HepG2 (cell line): ENCODE measurements around the gene TOM1L2. TPM values are rescaled to one million over a fixed set of nuclear protein-coding genes. Genes with fewer than 3 reads are reported as not detected.

Experiments
- GPN1 ChIP-seq: sonication (generic); formaldehyde crosslinking; IDR thresholded peaks from 2 replicates; pipeline ENCODE4 v1.5.1; 2020; ENCODE audit warnings: missing genetic modification reagents, borderline replicate concordance
- KMT2B ChIP-seq: IDR thresholded peaks from 2 replicates; pipeline ENCODE4 v1.6.1; 2016; ENCODE audit warnings: missing genetic modification reagents, missing compliant biosample characterization
- SSRP1 ChIP-seq: IDR thresholded peaks from 2 replicates; pipeline ENCODE4 v1.6.1; 2016; ENCODE audit warnings: control low read depth
- ZFP36L2 ChIP-seq: sonication (generic); formaldehyde crosslinking; IDR thresholded peaks from 2 replicates; pipeline ENCODE4 v1.4.0; 2020; ENCODE audit warnings: missing genetic modification reagents
- ZFY ChIP-seq: sonication (generic); formaldehyde crosslinking; IDR thresholded peaks from 2 replicates; pipeline ENCODE4 v1.4.0; 2020; ENCODE audit warnings: missing genetic modification reagents
- ZNF205 ChIP-seq: IDR thresholded peaks from 2 replicates; pipeline ENCODE4 v1.6.1; 2018; ENCODE audit warnings: missing biosample characterization, missing genetic modification reagents
- ZNF333 ChIP-seq: sonication (generic); formaldehyde crosslinking; IDR thresholded peaks from 2 replicates; pipeline ENCODE4 v1.4.0; 2020; ENCODE audit warnings: mild to moderate bottlenecking, missing genetic modification reagents, borderline replicate concordance
- ZNF510 ChIP-seq: sonication (generic); formaldehyde crosslinking; IDR thresholded peaks from 2 replicates; pipeline ENCODE4 v1.4.0; 2020; ENCODE audit warnings: low read depth, mild to moderate bottlenecking, missing genetic modification reagents
- ZNF562 ChIP-seq: sonication (generic); formaldehyde crosslinking; IDR thresholded peaks from 2 replicates; pipeline ENCODE4 v1.8.0; 2022; ENCODE audit warnings: missing genetic modification reagents, borderline replicate concordance
- ZNF569 ChIP-seq: sonication (generic); formaldehyde crosslinking; IDR thresholded peaks from 2 replicates; pipeline ENCODE4 v1.5.0; 2020; ENCODE audit warnings: mild to moderate bottlenecking, missing genetic modification reagents, moderate library complexity, borderline replicate concordance
- ZNF672 ChIP-seq: sonication (generic); formaldehyde crosslinking; IDR thresholded peaks from 2 replicates; pipeline ENCODE4 v1.8.1; 2022; ENCODE audit warnings: missing genetic modification reagents
- ZNF788 ChIP-seq: sonication (generic); formaldehyde crosslinking; IDR thresholded peaks from 2 replicates; pipeline ENCODE4 v1.5.0; 2020; ENCODE audit warnings: mild to moderate bottlenecking, missing genetic modification reagents, borderline replicate concordance
- polyA plus RNA-seq, 8 experiments: library from polyadenylated mRNA; depleted of rRNA in 3 of 8; stranded (reverse) in 7 of 8; unstranded in 1 of 8; fragments of >200 nt; fragmentation: Illumina TruSeq in 4 of 8; extraction: Trizol in 4 of 8; gene quantifications; 2 replicates each; pipeline versions ENCODE4 v1.2.1 to v1.2.3, GENCODE V29; 2011 to 2016; ENCODE audit warnings: low read depth in 4 of 8, missing spikeins in 1 of 8, mixed read lengths in 1 of 8; ENCODE audit not compliant: insufficient read depth in 1 of 8
- total RNA-seq, 5 experiments: library from RNA; depleted of rRNA; stranded (reverse); fragments of >200 nt; fragmentation: Illumina TruSeq; extraction: Trizol; gene quantifications; 2 replicates each; pipeline ENCODE4 v1.2.3, GENCODE V29; 2016; ENCODE audit warnings: low read depth in 1 of 5
- TF ChIP-seq, protein P1 (sequence below): sonication (generic); formaldehyde crosslinking; IDR thresholded peaks from 2 replicates; pipeline ENCODE4 v1.4.0; 2020; ENCODE audit warnings: missing genetic modification reagents, borderline replicate concordance
- TF ChIP-seq, protein P2 (sequence below): sonication (generic); formaldehyde crosslinking; IDR thresholded peaks from 2 replicates; pipeline ENCODE4 v1.5.0; 2020; ENCODE audit warnings: mild to moderate bottlenecking, missing genetic modification reagents, moderate library complexity
- TF ChIP-seq, protein P3 (sequence below): IDR thresholded peaks from 2 replicates; pipeline ENCODE4 v1.6.1; 2016; ENCODE audit warnings: missing genetic modification reagents, missing compliant biosample characterization
- TF ChIP-seq, protein P4 (sequence below), 2 experiments: sonication (generic) in 1 of 2; formaldehyde crosslinking in 1 of 2; IDR thresholded peaks; 2 replicates each; pipeline versions ENCODE4 v1.4.0 to v1.6.1; 2018 to 2020; ENCODE audit warnings: missing genetic modification reagents in 2 of 2, borderline replicate concordance in 1 of 2, low read depth in 1 of 2, mild to moderate bottlenecking in 1 of 2, missing biosample characterization in 1 of 2
- TF ChIP-seq, protein P5 (sequence below): sonication (generic); formaldehyde crosslinking; IDR thresholded peaks from 2 replicates; pipeline ENCODE4 v1.5.0; 2020; ENCODE audit warnings: missing genetic modification reagents
- TF ChIP-seq, protein P6 (sequence below): sonication (generic); formaldehyde crosslinking; IDR thresholded peaks from 2 replicates; pipeline ENCODE4 v1.4.0; 2020; ENCODE audit warnings: missing genetic modification reagents

TOM1L2 gene
- total and polyA plus RNA-seq, 2 of the 13 experiments (the other 11 are each of a cell fraction or from before 2014, with no cell fraction given), result 4.7 to 7.4 TPM

DNA sequence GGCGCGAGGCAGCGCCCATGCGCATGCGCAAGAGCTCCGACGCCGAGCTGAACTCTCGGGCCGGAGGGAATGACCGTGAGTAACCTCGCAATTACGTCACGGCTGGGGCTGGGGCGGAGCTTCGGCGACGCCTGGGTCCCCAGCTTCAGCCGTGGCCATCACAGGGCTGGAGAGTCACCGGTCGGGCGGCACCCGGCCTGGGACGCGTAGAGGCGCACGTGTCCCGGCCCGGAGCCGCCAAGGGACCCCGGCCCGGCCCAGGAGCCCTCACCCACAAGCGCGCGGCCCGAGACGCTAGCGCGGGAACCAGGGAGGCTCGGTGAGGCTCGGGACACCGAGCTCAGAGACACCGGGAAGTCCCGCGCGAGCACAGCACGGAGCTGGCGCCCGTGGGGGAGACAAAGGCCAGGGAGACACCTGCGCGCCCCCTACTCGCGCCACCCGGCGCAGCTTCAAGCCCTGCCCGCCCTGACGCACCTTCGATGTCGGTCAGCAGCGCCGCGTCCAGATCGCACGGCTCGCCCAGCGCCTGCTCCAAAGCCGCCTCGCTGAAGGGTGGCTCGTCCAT lies 135.9 kb downstream of the TOM1L2 start (continued):
- TF ChIP-seq, protein P1, sequence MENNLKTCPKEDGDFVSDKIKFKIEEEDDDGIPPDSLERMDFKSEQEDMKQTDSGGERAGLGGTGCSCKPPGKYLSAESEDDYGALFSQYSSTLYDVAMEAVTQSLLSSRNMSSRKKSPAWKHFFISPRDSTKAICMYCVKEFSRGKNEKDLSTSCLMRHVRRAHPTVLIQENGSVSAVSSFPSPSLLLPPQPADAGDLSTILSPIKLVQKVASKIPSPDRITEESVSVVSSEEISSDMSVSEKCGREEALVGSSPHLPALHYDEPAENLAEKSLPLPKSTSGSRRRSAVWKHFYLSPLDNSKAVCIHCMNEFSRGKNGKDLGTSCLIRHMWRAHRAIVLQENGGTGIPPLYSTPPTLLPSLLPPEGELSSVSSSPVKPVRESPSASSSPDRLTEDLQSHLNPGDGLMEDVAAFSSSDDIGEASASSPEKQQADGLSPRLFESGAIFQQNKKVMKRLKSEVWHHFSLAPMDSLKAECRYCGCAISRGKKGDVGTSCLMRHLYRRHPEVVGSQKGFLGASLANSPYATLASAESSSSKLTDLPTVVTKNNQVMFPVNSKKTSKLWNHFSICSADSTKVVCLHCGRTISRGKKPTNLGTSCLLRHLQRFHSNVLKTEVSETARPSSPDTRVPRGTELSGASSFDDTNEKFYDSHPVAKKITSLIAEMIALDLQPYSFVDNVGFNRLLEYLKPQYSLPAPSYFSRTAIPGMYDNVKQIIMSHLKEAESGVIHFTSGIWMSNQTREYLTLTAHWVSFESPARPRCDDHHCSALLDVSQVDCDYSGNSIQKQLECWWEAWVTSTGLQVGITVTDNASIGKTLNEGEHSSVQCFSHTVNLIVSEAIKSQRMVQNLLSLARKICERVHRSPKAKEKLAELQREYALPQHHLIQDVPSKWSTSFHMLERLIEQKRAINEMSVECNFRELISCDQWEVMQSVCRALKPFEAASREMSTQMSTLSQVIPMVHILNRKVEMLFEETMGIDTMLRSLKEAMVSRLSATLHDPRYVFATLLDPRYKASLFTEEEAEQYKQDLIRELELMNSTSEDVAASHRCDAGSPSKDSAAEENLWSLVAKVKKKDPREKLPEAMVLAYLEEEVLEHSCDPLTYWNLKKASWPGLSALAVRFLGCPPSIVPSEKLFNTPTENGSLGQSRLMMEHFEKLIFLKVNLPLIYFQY, result peak; percentile 86
- TF ChIP-seq ZNF569 (peak; percentile 78; the same call in 1 of the 2 replicates), ZFY (CRISPR knock-in tag) (peak; percentile 81), GPN1 (CRISPR knock-in tag) (0 out of 2 replicates have a peak, but pooled peaks have one; percentile 19), ZNF788 (CRISPR knock-in tag) (peak; percentile 90), ZNF562 (CRISPR knock-in tag) (no peak), ZNF510 (CRISPR knock-in tag) (0 out of 2 replicates have a peak, but pooled peaks have one; percentile 48), ZNF333 (CRISPR knock-in tag) (peak; percentile 77; the same call in 1 of the 2 replicates), ZFP36L2 (CRISPR knock-in tag) (no peak), SSRP1 (CRISPR knock-in tag) (no peak), KMT2B (CRISPR knock-in tag) (peak; percentile 50; the same call in 1 of the 2 replicates), ZNF672 (CRISPR knock-in tag) (no peak; the same call in 1 of the 2 replicates), ZNF205 (CRISPR knock-in tag) (no peak)
- TF ChIP-seq, protein P2, sequence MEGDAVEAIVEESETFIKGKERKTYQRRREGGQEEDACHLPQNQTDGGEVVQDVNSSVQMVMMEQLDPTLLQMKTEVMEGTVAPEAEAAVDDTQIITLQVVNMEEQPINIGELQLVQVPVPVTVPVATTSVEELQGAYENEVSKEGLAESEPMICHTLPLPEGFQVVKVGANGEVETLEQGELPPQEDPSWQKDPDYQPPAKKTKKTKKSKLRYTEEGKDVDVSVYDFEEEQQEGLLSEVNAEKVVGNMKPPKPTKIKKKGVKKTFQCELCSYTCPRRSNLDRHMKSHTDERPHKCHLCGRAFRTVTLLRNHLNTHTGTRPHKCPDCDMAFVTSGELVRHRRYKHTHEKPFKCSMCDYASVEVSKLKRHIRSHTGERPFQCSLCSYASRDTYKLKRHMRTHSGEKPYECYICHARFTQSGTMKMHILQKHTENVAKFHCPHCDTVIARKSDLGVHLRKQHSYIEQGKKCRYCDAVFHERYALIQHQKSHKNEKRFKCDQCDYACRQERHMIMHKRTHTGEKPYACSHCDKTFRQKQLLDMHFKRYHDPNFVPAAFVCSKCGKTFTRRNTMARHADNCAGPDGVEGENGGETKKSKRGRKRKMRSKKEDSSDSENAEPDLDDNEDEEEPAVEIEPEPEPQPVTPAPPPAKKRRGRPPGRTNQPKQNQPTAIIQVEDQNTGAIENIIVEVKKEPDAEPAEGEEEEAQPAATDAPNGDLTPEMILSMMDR, result 0 out of 2 replicates have a peak, but pooled peaks have one; percentile 5
- TF ChIP-seq, protein P3, sequence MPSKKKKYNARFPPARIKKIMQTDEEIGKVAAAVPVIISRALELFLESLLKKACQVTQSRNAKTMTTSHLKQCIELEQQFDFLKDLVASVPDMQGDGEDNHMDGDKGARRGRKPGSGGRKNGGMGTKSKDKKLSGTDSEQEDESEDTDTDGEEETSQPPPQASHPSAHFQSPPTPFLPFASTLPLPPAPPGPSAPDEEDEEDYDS (CRISPR knock-in tag), result peak; percentile 87
- TF ChIP-seq, protein P4, sequence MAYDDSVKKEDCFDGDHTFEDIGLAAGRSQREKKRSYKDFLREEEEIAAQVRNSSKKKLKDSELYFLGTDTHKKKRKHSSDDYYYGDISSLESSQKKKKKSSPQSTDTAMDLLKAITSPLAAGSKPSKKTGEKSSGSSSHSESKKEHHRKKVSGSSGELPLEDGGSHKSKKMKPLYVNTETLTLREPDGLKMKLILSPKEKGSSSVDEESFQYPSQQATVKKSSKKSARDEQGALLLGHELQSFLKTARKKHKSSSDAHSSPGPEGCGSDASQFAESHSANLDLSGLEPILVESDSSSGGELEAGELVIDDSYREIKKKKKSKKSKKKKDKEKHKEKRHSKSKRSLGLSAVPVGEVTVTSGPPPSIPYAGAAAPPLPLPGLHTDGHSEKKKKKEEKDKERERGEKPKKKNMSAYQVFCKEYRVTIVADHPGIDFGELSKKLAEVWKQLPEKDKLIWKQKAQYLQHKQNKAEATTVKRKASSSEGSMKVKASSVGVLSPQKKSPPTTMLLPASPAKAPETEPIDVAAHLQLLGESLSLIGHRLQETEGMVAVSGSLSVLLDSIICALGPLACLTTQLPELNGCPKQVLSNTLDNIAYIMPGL (CRISPR knock-in tag; IDR thresholded peaks at IDR 0.05; ENCODE audit: borderline replicate concordance in 1 of 2, low read depth in 1 of 2), result peak; percentile 63 to 77; a peak in 3 of 4 replicates
- TF ChIP-seq, protein P5, sequence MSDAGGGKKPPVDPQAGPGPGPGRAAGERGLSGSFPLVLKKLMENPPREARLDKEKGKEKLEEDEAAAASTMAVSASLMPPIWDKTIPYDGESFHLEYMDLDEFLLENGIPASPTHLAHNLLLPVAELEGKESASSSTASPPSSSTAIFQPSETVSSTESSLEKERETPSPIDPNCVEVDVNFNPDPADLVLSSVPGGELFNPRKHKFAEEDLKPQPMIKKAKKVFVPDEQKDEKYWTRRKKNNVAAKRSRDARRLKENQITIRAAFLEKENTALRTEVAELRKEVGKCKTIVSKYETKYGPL, result peak; percentile 70; the same call in 1 of the 2 replicates
- TF ChIP-seq, protein P6, sequence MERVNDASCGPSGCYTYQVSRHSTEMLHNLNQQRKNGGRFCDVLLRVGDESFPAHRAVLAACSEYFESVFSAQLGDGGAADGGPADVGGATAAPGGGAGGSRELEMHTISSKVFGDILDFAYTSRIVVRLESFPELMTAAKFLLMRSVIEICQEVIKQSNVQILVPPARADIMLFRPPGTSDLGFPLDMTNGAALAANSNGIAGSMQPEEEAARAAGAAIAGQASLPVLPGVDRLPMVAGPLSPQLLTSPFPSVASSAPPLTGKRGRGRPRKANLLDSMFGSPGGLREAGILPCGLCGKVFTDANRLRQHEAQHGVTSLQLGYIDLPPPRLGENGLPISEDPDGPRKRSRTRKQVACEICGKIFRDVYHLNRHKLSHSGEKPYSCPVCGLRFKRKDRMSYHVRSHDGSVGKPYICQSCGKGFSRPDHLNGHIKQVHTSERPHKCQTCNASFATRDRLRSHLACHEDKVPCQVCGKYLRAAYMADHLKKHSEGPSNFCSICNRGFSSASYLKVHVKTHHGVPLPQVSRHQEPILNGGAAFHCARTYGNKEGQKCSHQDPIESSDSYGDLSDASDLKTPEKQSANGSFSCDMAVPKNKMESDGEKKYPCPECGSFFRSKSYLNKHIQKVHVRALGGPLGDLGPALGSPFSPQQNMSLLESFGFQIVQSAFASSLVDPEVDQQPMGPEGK (CRISPR knock-in tag), result peak; percentile 39; the same call in 1 of the 2 replicates
